Stimulated activated CD8-positive, alpha-beta memory T cell treated with anti-CD3 and anti-CD28 coated beads, Interleukin-15, amount 100 ng/mL, for 48 hours (primary cell): ENCODE measurements around the gene MADD.
"Not testable (repeated sequence)": the region's sequence is repeated elsewhere in the genome, so short reads cannot be mapped to it uniquely, and the experiment has no call there.

Source experiments
- DNase-seq, 2 donors: peaks; one replicate each; pipeline ENCODE4 v3.0.0-alpha.2; 2020; ENCODE audit warnings: low read depth in 2 of 2

Gene MADD

GRCh38 chr11:47274495-47275235, 4.7 kb downstream of the MADD start:
- no peak for DNase-seq

GRCh38 chr11:47276923-47277322, 7.0 kb downstream of the MADD start:
- DNase-seq, result no peak

DNA sequence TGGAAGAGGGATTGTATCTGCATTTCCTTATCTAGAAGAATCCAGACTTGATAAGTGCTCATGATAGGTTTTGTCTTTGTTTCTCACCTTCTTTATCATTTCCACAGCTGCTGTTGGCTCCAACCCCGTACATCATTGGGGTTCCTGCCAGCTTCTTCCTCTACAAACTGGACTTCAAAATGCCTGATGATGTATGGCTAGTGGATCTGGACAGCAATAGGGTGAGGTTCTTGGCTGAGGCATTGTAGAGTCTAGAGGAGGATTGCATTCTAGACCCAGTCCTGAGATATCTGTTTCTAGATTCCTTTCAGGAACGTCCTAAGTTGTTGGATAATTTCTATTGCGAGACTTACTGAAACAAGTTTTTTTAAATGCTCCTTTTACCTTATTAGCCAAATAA, 8.1 kb downstream of the MADD start:
- no peak for DNase-seq

GRCh38 chr11:47278769-47279168, 8.8 kb downstream of the MADD start:
- DNase-seq, result no peak

- DNase-seq, result no peak
These were observed 10.2 kb downstream of the MADD start for GRCh38 chr11:47280099-47280498.

DNA sequence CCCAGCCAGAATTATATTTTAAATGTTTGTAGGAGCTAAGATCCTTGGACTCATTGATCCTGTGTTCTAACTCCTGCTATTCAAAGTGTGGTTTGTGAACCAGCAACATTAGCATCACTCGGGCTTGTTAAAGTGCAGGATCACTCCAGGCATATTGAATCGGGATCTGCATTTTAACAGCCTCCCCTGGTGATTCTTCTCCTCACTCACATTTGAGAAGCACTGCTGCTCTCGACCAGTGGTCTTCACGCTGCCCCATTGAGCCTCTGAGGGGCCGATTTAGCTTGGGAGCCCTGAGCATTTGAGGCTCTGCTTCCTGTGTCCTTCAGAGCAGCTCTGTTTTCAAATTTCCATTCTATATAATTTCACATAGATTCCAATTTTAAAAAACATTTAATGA, 10.9 kb downstream of the MADD start:
- DNase-seq, result no peak

- no peak for DNase-seq
These were observed 12.5 kb downstream of the MADD start for GRCh38 chr11:47282462-47282861.

- no peak for DNase-seq
These were observed 14.2 kb downstream of the MADD start for GRCh38 chr11:47284151-47284550.

DNA sequence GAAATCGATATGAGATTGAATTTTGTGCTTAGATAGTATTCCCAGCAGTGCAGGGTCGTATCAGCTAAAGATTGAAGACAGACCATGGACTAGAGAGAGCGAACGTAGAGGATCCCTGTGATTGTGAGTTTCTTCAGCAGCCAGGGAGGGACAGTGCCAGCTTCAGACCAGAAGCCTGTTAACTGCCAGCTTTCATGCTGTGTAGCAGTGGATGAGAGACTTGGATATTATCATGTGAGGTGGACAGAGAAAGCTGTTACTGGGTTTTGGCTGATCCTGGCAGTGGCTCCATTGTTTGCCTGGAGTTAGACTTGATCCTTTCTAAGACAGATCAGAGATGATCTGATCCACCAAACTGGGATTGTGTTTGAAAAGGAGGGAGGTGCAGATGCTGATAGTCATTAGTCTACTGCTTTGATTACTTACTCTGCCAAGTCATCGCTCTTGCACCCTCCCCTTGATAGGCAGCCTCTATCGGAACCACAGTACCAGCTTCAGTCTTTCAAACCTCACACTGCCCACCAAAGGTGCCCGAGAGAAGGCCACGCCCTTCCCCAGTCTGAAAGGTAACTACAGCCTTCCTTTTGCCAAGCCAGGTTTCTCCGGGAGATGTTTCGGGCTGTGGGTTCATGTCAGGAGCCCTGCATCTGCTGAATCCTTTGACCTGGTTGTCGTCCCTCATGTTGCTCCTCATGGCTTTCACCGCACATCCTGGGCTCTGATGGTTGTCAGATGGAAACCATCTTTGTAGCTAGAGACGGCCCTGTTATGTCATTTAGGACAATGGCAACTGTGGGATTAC, 16.2 kb downstream of the MADD start:
- no peak for DNase-seq

- DNase-seq, result no peak
These were observed 18.1 kb downstream of the MADD start for GRCh38 chr11:47288066-47288465.

GRCh38 chr11:47289856-47290255, 19.9 kb downstream of the MADD start:
- no peak for DNase-seq

DNA sequence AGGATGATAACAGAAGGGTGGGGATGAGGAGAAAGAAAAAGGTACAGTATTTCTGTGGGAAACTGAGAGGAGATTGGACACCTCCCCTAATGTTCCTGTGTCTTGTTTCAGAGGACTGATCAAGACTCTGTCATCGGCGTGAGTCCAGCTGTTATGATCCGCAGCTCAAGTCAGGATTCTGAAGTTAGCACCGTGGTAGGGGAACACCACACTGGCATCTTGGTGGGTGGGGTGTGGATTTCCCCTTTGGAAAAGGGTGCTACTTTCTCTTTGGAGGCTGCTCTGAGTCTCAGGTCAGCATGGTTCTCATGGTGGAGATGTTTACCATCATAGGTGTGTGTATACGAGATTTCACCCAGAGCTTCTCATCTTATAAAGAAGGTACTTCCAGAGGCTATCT, 25.5 kb downstream of the MADD start:
- DNase-seq, result no peak

GRCh38 chr11:47296045-47296444, 26.1 kb downstream of the MADD start:
- no peak for DNase-seq

DNA sequence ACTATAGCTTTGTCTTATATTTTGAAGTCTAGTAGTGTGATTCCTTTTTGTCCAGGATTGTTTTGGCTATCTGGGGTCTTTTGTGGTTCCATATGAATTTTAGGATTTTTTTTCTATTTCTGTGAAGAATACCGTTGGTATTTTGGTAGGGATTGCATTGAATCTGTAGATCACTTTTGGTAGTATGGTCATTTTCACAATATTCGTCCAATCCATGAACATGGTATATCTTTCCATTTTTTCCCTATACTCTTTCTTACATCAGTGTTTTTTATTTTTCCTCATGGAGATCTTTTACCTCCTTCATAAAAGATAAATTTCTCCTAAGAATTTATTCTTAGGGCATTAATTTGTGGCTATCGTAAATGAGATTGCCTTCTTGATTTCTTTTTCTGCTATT, 29.1 kb downstream of the MADD start:
- DNase-seq, result no peak

DNA sequence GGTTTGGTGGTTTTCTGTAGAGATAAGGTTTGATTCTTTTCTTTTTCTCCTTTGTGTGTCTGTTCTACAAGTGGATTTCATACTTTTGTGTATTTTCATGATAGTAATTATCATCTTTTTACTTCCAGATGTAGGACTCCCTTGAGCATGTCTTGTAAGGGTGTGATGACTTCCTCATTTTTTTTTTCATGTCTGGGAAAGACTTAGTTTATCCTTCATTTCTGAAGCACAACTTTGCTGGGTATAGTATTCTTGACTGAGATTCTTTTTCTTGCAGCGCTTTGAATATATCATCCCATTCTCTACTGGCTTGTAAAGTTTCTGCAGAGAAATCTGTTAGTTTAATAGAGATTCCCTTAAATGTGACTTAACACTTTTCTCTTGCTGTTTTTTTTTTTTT, 32.9 kb downstream of the MADD start:
- no peak for DNase-seq

DNA sequence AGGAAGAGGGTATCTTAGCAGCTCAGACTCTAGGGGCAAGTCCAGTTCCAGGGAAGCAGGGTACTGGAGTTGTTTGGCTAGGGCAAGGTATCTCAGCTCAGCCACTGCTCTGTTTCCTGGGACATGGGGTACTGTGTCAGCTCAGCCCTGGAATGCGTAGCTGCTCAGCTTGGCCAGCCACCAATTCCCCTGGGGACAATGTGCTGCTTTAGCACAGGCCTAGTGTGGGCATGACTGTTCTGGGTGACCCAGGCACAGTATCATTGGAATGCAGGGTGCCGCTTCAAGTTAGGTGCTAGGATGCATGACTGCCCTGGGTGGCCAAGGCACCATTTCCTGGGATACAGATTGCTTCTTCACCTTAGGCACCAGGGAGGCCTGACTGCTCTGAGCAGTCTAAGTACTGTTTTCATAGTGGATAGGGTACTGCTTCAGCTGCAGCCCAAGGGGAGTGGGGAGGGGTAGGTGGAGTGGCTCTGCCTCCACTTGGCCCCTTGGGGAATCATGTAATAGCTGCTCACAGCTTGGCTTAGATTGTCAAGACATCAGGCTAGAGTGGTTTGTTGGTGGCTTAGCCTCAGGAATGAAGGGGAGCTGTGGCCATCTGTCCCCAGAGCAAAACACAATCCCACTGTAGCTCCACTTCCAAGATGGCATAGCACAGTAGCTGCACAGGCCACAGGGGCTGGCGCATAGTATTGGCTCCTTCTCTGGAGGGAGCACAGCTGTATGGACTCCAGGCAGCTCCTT, 36.0 kb downstream of the MADD start:
- DNase-seq, result no peak

DNA sequence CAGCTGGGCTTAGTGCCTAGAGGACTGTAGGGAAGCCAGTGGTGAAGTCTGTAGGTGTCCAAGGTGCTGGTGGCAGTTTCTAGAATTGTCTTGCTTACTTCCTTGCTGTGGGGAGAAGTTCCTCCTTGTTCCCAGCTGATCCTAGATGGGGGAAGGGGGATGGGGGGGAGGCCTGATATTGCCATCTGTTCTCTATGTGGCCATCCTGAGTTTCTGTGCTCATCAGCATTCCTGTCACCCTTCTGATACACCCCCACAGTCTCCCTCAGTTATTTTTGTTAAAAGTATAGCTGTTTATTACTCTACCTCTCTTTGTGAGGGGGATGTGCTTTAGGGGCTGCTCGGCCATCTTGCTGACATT, 36.5 kb downstream of the MADD start:
- DNase-seq, result no peak

- DNase-seq, result no peak
These were observed 38.3 kb downstream of the MADD start for GRCh38 chr11:47308050-47308823.

- no peak for DNase-seq
These were observed 45.1 kb downstream of the MADD start for GRCh38 chr11:47314992-47315391.

- not testable (repeated sequence) for DNase-seq
These were observed 46.6 kb downstream of the MADD start for GRCh38 chr11:47316501-47316900.

GRCh38 chr11:47317064-47317828, 47.3 kb downstream of the MADD start:
- no peak for DNase-seq
